Placental epithelial cell (primary cell): ENCODE results near the gene SERPINB6. TPM values are rescaled to one million over a fixed set of nuclear protein-coding genes. Genes with fewer than 3 reads are reported as not detected.

Experiments
- total RNA-seq: library from RNA; depleted of rRNA; stranded (reverse); fragments of >200 nt; gene quantifications from 2 replicates; pipeline ENCODE4 v1.2.3, GENCODE V29; 2012

Gene SERPINB6
- 37.3 and 42.9 TPM in 2 replicates for total RNA-seq

DNA sequence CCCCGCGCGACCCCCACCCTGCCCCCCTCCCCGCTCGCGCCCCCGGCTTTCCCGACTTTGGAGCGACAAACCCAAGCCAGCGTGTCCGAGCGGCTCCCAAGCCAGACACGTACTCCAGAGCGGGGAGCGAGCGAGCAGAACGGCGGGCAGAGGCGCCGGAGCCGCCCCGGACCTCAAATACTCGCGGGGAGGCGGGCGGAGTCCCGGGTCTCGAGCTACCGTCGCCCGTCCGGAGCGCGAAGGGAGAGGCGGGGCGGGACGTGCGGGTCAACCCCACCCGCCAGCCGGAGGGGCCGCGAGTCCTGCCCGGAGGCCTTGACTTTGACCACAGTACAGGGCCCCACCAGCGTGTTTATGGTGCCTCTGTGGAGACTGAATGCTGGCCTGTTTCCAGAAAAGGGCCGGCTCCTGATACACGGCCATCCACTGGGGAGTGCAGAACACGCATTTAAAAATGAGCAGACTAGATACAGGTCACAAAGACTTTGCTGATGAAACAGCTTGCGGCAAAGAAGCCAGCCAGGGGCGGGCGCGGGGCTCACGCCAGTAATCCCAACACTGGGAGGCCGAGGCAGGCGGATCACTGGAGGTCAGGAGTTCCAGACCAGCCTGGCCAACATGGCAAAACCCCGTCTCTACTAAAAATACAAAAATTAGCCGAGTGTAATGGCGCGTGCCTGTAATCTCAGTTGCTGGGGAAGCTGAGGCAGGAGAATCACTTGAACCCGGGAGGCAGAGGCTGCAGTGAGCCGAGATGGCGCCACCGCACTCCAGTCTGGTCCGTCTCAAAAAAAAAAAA lies at the start of gene SERPINB6:
TSS of gene SERPINB6 (minus strand) at position 148 of the 799 bp plus-strand sequence. CDS start 12,235 bp downstream, outside the sequence.

DNA sequence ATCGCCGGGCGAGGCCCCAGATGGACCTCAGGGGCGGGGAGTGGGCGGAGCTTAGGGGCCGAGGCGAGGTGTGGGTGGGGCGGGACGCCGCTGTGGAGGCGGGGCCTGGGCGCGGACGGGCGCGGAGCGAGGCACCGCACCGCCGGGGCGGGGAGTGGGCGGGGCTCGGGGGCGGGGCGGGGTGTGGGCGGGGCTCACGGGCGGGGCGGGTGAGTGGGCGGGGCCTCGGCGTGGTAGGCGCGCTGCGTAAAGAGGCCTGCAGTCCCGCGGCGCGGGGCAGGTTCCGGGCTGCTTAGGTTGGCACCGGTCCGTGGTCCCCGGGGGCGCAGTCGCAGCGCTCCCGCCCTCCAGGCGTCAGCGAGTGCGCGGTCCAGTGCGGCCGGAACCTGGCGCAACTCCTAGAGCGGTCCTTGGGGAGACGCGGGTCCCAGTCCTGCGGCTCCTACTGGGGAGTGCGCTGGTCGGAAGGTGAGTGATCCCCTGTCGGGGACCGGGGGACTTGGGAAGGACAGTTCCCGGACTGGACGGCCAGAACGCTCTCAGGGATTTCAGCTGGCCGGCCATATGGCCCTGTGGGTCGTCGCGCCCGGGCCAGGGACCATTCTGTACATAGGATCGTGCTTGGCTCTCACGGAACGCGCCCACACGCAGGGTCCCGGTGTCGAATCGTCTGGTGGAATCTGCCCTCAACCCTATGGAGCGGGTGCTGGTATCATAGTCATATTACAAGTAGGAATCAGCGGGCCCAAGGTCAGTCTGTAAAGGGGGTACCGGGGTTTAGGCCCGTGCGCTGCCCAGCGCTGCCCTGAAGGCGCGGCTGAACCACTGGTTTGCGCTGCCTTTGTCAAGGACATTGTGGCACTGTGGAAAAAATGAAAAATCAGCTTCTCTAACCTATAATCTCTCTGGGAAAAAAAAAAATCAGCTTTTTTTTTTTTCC lies 28.5 kb upstream of the SERPINB6 start, which contains the start of gene NQO2:
TSS of gene NQO2 (plus strand) at position 277 of the 940 bp plus-strand sequence. CDS start 6,659 bp downstream, outside the sequence.

Other genes with a start within 250 kb of the SERPINB6 start
- 1.3 and 1.6 TPM in 2 replicates for gene MYLK4, start 220.6 kb downstream of the SERPINB6 start, total RNA-seq
- gene WRNIP1, start 206.2 kb downstream of the SERPINB6 start, total RNA-seq, result 28.8 and 33.8 TPM in 2 replicates
- gene SERPINB1, start 129.7 kb downstream of the SERPINB6 start, total RNA-seq, result 5.4 and 13.7 TPM in 2 replicates
- gene SERPINB9, start 68.3 kb downstream of the SERPINB6 start, total RNA-seq, result not detected in 2 replicates
- 11.0 and 17.0 TPM in 2 replicates for gene NQO2, start 28.3 kb upstream of the SERPINB6 start, total RNA-seq
- gene RIPK1, start 96.9 kb upstream of the SERPINB6 start, total RNA-seq, result 16.2 and 23.6 TPM in 2 replicates
- 17.4 and 18.5 TPM in 2 replicates for gene BPHL, start 147.1 kb upstream of the SERPINB6 start, total RNA-seq
- 55.4 and 302 TPM in 2 replicates for gene TUBB2A, start 186.0 kb upstream of the SERPINB6 start, total RNA-seq